Endothelial cell of umbilical vein (primary cell): Measurements from ENCODE around the gene CCDC70. TPM values are rescaled to one million over a fixed set of nuclear protein-coding genes. Genes with fewer than 3 reads are reported as not detected.
"Not testable (repeated sequence)": the region's sequence is repeated elsewhere in the genome, so short reads cannot be mapped to it uniquely, and the experiment has no call there.

Experiments
- BruUV-seq: library from RNA; stranded (reverse); fragments of 400-500 nt; replicated peaks from 2 replicates; lab custom pipeline; 2021; lab: Mats Ljungman, UMichigan
- CTCF ChIA-PET: fragments of 300-600, 350-600 bp; sonication (Branson Sonifier 250); formaldehyde crosslinking; loops from one replicate; lab custom pipeline; 2021; ENCODE audit warnings: antibody characterized with exemption, inconsistent platforms; lab: Charles Lee
- POLR2A ChIA-PET: fragments of 300-600, 350-600 bp; sonication (Branson Sonifier 250); formaldehyde crosslinking; loops from one replicate; lab custom pipeline; 2021; ENCODE audit warnings: antibody characterized with exemption, inconsistent platforms; lab: Charles Lee
- DNase-seq: peaks from one replicate; pipeline ENCODE4 v3.0.0-alpha.2; 2011; ENCODE audit warnings: low read depth, low spot score
- FAIRE-seq: peaks from 2 replicates; lab custom pipeline; 2011; peaks lifted over from hg19 to GRCh38; lab: Jason Lieb, UNC
- H2AFZ ChIP-seq: 2 replicates; pipeline ENCODE4 v1.6.0; 2012; ENCODE audit warnings: low read depth, low read length, control low read depth, inconsistent platforms
- H3K27ac ChIP-seq: 2 replicates; pipeline ENCODE4 v1.5.1; 2011; ENCODE audit warnings: low read depth, mild to moderate bottlenecking, control low read depth, low read length, moderate library complexity; ENCODE audit not compliant: insufficient read depth
- H3K27me3 ChIP-seq, 2 experiments: 2 replicates each; pipeline versions ENCODE4 v1.6.0 to v1.6.1; 2011; ENCODE audit warnings: low read length in 2 of 2, mixed read lengths in 1 of 2; ENCODE audit not compliant: control insufficient read depth in 2 of 2, insufficient read depth in 2 of 2
- H3K36me3 ChIP-seq, 2 experiments: 2 replicates in 1 of 2; 3 replicates in 1 of 2; pipeline ENCODE4 v1.5.1; 2011; ENCODE audit warnings: low read length in 2 of 2, mild to moderate bottlenecking in 1 of 2, moderate library complexity in 1 of 2; ENCODE audit not compliant: control insufficient read depth in 2 of 2, insufficient read depth in 2 of 2; ENCODE audit errors: extremely low read depth in 1 of 2
- H3K4me1 ChIP-seq: 3 replicates; pipeline ENCODE4 v1.5.1; 2011; ENCODE audit warnings: mild to moderate bottlenecking, low read length; ENCODE audit not compliant: control insufficient read depth, insufficient read depth; ENCODE audit errors: extremely low read depth
- H3K4me2 ChIP-seq: 2 replicates; pipeline ENCODE4 v1.6.1; 2011; ENCODE audit warnings: low read length, control low read depth, mixed read lengths; ENCODE audit not compliant: insufficient read depth
- H3K4me3 ChIP-seq, 3 experiments: fragments of 200-600 bp in 1 of 3; sonication (generic), shearing (Covaris generic) in 1 of 3; replicated peaks in 1 of 3; 2 replicates each; pipeline ENCODE4 v1.5.1; 2011 to 2016; ENCODE audit warnings: control low read depth in 3 of 3, low read length in 3 of 3, mild to moderate bottlenecking in 2 of 3, inconsistent platforms in 1 of 3, low read depth in 1 of 3, moderate library complexity in 1 of 3; ENCODE audit not compliant: insufficient read depth in 1 of 3
- H3K79me2 ChIP-seq: 2 replicates; pipeline ENCODE4 v1.6.0; 2012; ENCODE audit warnings: low read length, inconsistent platforms; ENCODE audit not compliant: control insufficient read depth, insufficient read depth
- H3K9ac ChIP-seq: replicated peaks from 2 replicates; pipeline ENCODE3; 2011; ENCODE audit warnings: low read length, control low read depth; ENCODE audit not compliant: insufficient read depth; ENCODE audit errors: extremely low read depth
- H3K9me1 ChIP-seq: replicated peaks from 3 replicates; pipeline ENCODE4 v1.6.0; 2011; ENCODE audit warnings: mild to moderate bottlenecking, low read length; ENCODE audit not compliant: control insufficient read depth, insufficient read depth; ENCODE audit errors: extremely low read depth
- H3K9me3 ChIP-seq: replicated peaks from 2 replicates; pipeline ENCODE4 v1.5.1; 2012; ENCODE audit warnings: low read length, inconsistent platforms; ENCODE audit not compliant: control insufficient read depth, insufficient read depth
- H4K20me1 ChIP-seq: replicated peaks from 2 replicates; pipeline ENCODE3; 2011; ENCODE audit warnings: mild to moderate bottlenecking, low read length; ENCODE audit not compliant: control insufficient read depth, insufficient read depth; ENCODE audit errors: extremely low read depth
- CTCF ChIP-seq, 2 donors: IDR thresholded peaks; 1 replicate in 1 of 2; 2 replicates in 1 of 2; pipeline ENCODE4 v1.5.1; 2011; ENCODE audit warnings: low read length in 2 of 2, mild to moderate bottlenecking in 2 of 2, moderate library complexity in 2 of 2, control low read depth in 1 of 2, inconsistent platforms in 1 of 2, low read depth in 1 of 2; ENCODE audit not compliant: insufficient read depth in 1 of 2; ENCODE audit errors: extremely low read depth in 1 of 2
- EZH2 ChIP-seq: IDR thresholded peaks from 2 replicates; pipeline ENCODE4 v1.6.1; 2012; ENCODE audit warnings: borderline replicate concordance, low read depth, mild to moderate bottlenecking, moderate library complexity, low read length, inconsistent platforms; ENCODE audit not compliant: severe bottlenecking
- FOS ChIP-seq: IDR thresholded peaks from 2 replicates; pipeline ENCODE4 v1.6.1; 2011; ENCODE audit warnings: mild to moderate bottlenecking, low read length, moderate library complexity, borderline replicate concordance; ENCODE audit not compliant: insufficient read depth
- POLR2AphosphoS5 ChIP-seq: IDR thresholded peaks from 2 replicates; pipeline ENCODE4 v1.6.1; 2012; ENCODE audit warnings: low read depth, mild to moderate bottlenecking, control low read depth, low read length, moderate library complexity; ENCODE audit not compliant: insufficient read depth
- dilution Hi-C: fragments of 300-500 bp; cut with MboI; formaldehyde crosslinking; loops from one replicate; pipeline ENCODE4 v1.15.0; 2019; ENCODE audit warnings: low sequenced_read_pairs; ENCODE audit not compliant: extremely low pct_ligation_motif_present
- intact Hi-C: fragments of 100-400 bp; cut with micrococcal nuclease; formaldehyde crosslinking; loops from one replicate; pipeline ENCODE4 v1.10.0; 2022
- polyA plus RNA-seq, 4 experiments: library from polyadenylated mRNA; depleted of rRNA in 3 of 4; stranded (reverse) in 3 of 4; unstranded in 1 of 4; fragments of >200 nt; gene quantifications; 2 replicates each; pipeline versions ENCODE4 v1.2.1 to v1.2.3, GENCODE V29; 2011 to 2012; ENCODE audit warnings: missing spikeins in 1 of 4
- total RNA-seq: library from RNA; stranded (reverse); gene quantifications from 2 replicates; pipeline ENCODE4 v1.2.3, GENCODE V29; 2021

Gene CCDC70
- total and polyA plus RNA-seq, 2 donors (not counting 3 experiments of a cell fraction or from before 2014, with no cell fraction given) = not detected

- Histone ChIP-seq H2AFZ (no peak overlapping the region), H3K36me3 (no peaks in the 10 kb centered on the region), H3K4me2 (no peak overlapping the region), H4K20me1 (no peaks in the 10 kb centered on the region), H3K27me3 (peaks cover 11 to 13% of the 10 kb centered on the region in 2 experiments), H3K9me3 (no peaks in the 10 kb centered on the region), H3K79me2 (no peaks in the 10 kb centered on the region), H3K9ac (no peak overlapping the region), H3K4me1 (no peaks in the 10 kb centered on the region), H3K27ac (no peak overlapping the region), H3K9me1 (no peaks in the 10 kb centered on the region), H3K4me3 (no peak overlapping the region)
- TF ChIP-seq POLR2AphosphoS5 = no peak
- TF ChIP-seq FOS = no peak
- no peak for TF ChIP-seq CTCF (IDR thresholded peaks at IDR 0.05; ENCODE audit: extremely low read depth in 1 of 2, insufficient read depth in 1 of 2, low read depth in 1 of 2, low read length in 2 of 2)
- TF ChIP-seq EZH2 = no peak
- BruUV-seq = no TSS peak
- intact Hi-C loops (no loop called here), dilution Hi-C loops (no loop called here)
- CTCF ChIA-PET = interaction anchor here (1.0 kb wide), 1 partner anchor 304 kb away, joined by 4 read pairs; no protein-coding TSS in a partner anchor
- FAIRE-seq (no peak), DNase-seq (no peak)
- POLR2A ChIA-PET = no interaction called here
Measured at GRCh38 chr13:51823863-51824262, 37.9 kb upstream of the CCDC70 start.

- H3K4me2 ChIP-seq = not testable (repeated sequence)
- CTCF ChIA-PET = interaction anchor here (1.7 to 4.0 kb wide), 2 partner anchors 10 to 20 kb away, joined by 4 to 19 read pairs; partner anchors contain the start of gene TMEM272
Measured at GRCh38 chr13:51824712-51825111, 37.1 kb upstream of the CCDC70 start.

More at GRCh38 chr13:51824712-51825111, 37.1 kb upstream of the CCDC70 start:
- FAIRE-seq, H3K4me3 ChIP-seq, H3K9ac ChIP-seq, H4K20me1 ChIP-seq, H3K9me3 ChIP-seq, dilution Hi-C loops, H3K27me3 ChIP-seq, H3K79me2 ChIP-seq, intact Hi-C loops, H3K4me1 ChIP-seq, DNase-seq, H3K36me3 ChIP-seq, H2AFZ ChIP-seq, H3K27ac ChIP-seq, BruUV-seq, H3K9me1 ChIP-seq, POLR2A ChIA-PET: not testable (repeated sequence)
